Liver (tissue), 9 donors: Measurements from ENCODE around the gene PIGL. TPM values are rescaled to one million over a fixed set of nuclear protein-coding genes. Genes with fewer than 3 reads are reported as not detected.

Experiments used
- DNase-seq: peaks from one replicate; pipeline ENCODE4 v3.0.0-alpha.2; 2017; ENCODE audit warnings: low spot score
- H3K27ac ChIP-seq, 2 donors: one replicate each; pipeline ENCODE4 v1.7.0; 2013; ENCODE audit warnings: inconsistent platforms in 2 of 2, low read length in 2 of 2, control low read depth in 1 of 2, low read depth in 1 of 2, mild to moderate bottlenecking in 1 of 2
- H3K27me3 ChIP-seq, 4 donors: one replicate each; pipeline versions ENCODE4 v1.6.1 to v1.7.0; 2013; ENCODE audit warnings: low read length in 3 of 4, inconsistent platforms in 1 of 4, mild to moderate bottlenecking in 1 of 4, moderate library complexity in 1 of 4; ENCODE audit not compliant: control insufficient read depth in 4 of 4, insufficient read depth in 4 of 4
- H3K36me3 ChIP-seq, 4 donors: one replicate each; pipeline versions ENCODE4 v1.6.1 to v1.7.0; 2013; ENCODE audit warnings: low read length in 3 of 4, mild to moderate bottlenecking in 3 of 4, low read depth in 1 of 4, moderate library complexity in 1 of 4; ENCODE audit not compliant: control insufficient read depth in 4 of 4, insufficient read depth in 3 of 4
- H3K4me1 ChIP-seq, 4 donors: one replicate each; pipeline versions ENCODE4 v1.6.1 to v1.7.0; 2013; ENCODE audit warnings: low read length in 3 of 4, mild to moderate bottlenecking in 3 of 4, moderate library complexity in 1 of 4; ENCODE audit not compliant: control insufficient read depth in 4 of 4, insufficient read depth in 4 of 4
- H3K4me3 ChIP-seq, 3 donors: one replicate each; pipeline versions ENCODE4 v1.6.1 to v1.7.0; 2013; ENCODE audit warnings: low read length in 3 of 3, control low read depth in 1 of 3, low read depth in 1 of 3, mild to moderate bottlenecking in 1 of 3
- H3K9ac ChIP-seq, 2 donors: one replicate each; pipeline ENCODE4 v1.7.0; 2013; ENCODE audit warnings: low read length in 2 of 2, mild to moderate bottlenecking in 2 of 2, moderate library complexity in 2 of 2, control low read depth in 1 of 2, low read depth in 1 of 2
- H3K9me3 ChIP-seq, 4 donors: one replicate each; pipeline versions ENCODE4 v1.6.1 to v1.7.0; 2013; ENCODE audit warnings: low read length in 3 of 4; ENCODE audit not compliant: control insufficient read depth in 4 of 4
- EGR1 ChIP-seq, 2 donors: IDR thresholded peaks; 2 replicates each; pipeline ENCODE4 v1.6.1; 2016 to 2018; ENCODE audit warnings: antibody characterized with exemption in 2 of 2, low read depth in 2 of 2
- FOXA1 ChIP-seq: IDR thresholded peaks from 2 replicates; pipeline ENCODE4 v1.6.1; 2016; ENCODE audit warnings: antibody characterized with exemption
- FOXA2 ChIP-seq: IDR thresholded peaks from 2 replicates; pipeline ENCODE4 v1.6.1; 2016; ENCODE audit warnings: antibody characterized with exemption
- GABPA ChIP-seq, 2 donors: IDR thresholded peaks in 1 of 2; conservative IDR thresholded peaks in 1 of 2; 2 replicates each; pipeline ENCODE4 v1.6.1; 2016; ENCODE audit warnings: antibody characterized with exemption in 2 of 2, mild to moderate bottlenecking in 1 of 2, moderate library complexity in 1 of 2
- HNF4A ChIP-seq, 2 donors: conservative IDR thresholded peaks; 2 replicates each; pipeline ENCODE4 v1.6.1; 2016; ENCODE audit warnings: antibody characterized with exemption in 2 of 2, mild to moderate bottlenecking in 2 of 2
- HNF4G ChIP-seq: IDR thresholded peaks from 2 replicates; pipeline ENCODE4 v1.6.1; 2016; ENCODE audit warnings: antibody characterized with exemption
- JUND ChIP-seq, 2 donors: IDR thresholded peaks; 2 replicates each; pipeline ENCODE4 v1.6.1; 2016; ENCODE audit warnings: antibody characterized with exemption in 2 of 2
- NR2F2 ChIP-seq: IDR thresholded peaks from 2 replicates; pipeline ENCODE4 v1.6.1; 2016; ENCODE audit warnings: antibody characterized with exemption
- RAD21 ChIP-seq, 2 donors: IDR thresholded peaks; 2 replicates each; pipeline ENCODE4 v1.6.1; 2016; ENCODE audit warnings: antibody characterized with exemption in 2 of 2, mild to moderate bottlenecking in 2 of 2
- RXRA ChIP-seq, 2 donors: IDR thresholded peaks; 2 replicates each; pipeline ENCODE4 v1.6.1; 2017 to 2018; ENCODE audit warnings: antibody characterized with exemption in 2 of 2, mild to moderate bottlenecking in 1 of 2
- SP1 ChIP-seq: IDR thresholded peaks from 2 replicates; pipeline ENCODE4 v1.6.1; 2018; ENCODE audit warnings: antibody characterized with exemption, mild to moderate bottlenecking
- TAF1 ChIP-seq: conservative IDR thresholded peaks from 2 replicates; pipeline ENCODE4 v1.6.1; 2016; ENCODE audit warnings: antibody characterized with exemption, mild to moderate bottlenecking
- YY1 ChIP-seq: IDR thresholded peaks from 2 replicates; pipeline ENCODE4 v1.6.1; 2016; ENCODE audit warnings: antibody characterized with exemption, mild to moderate bottlenecking
- WGBS: extraction: QIAGEN DNeasy Blood & Tissue Kit; methylation state at CpG from one replicate; pipeline ENCODE4 v1.1.7; 2013; 5-methylcytosine and 5-hydroxymethylcytosine counted together
- polyA plus RNA-seq, 2 donors: library from polyadenylated mRNA; stranded (reverse) in 1 of 2; unstranded in 1 of 2; fragments of 200-250 nt in 1 of 2; fragments of >200 nt in 1 of 2; fragmentation: Nextera tagmentation in 1 of 2; extraction: Ambion mirVana in 1 of 2; gene quantifications; one replicate each; pipeline versions ENCODE4 v1.2.1 to v1.2.3, GENCODE V29; 2013 to 2015
- total RNA-seq, 2 donors: library from RNA; depleted of rRNA; stranded (reverse); fragments of >200 nt; gene quantifications; one replicate each; pipeline ENCODE4 v1.2.3, GENCODE V29; 2014
- TF ChIP-seq, protein P1 (sequence below): IDR thresholded peaks from 2 replicates; pipeline ENCODE4 v1.6.1; 2016; ENCODE audit warnings: antibody characterized with exemption, mild to moderate bottlenecking
- TF ChIP-seq, protein P2 (sequence below): IDR thresholded peaks from 2 replicates; pipeline ENCODE4 v1.6.1; 2016; ENCODE audit warnings: antibody characterized with exemption
- TF ChIP-seq, protein P3 (sequence below): IDR thresholded peaks from 2 replicates; pipeline ENCODE4 v1.6.1; 2016; ENCODE audit warnings: antibody characterized with exemption
- TF ChIP-seq, protein P4 (sequence below): fragments of 150-350 bp; IDR thresholded peaks from 2 replicates; pipeline ENCODE4 v1.5.1; 2017; ENCODE audit warnings: improper control_type of control experiment, low read depth, low read length; ENCODE audit not compliant: missing input control
- donor health status: healthy.
- donor health status: healthy.
- donor health status: healthy.
- donor health status: healthy.
- donor health status: healthy.

PIGL gene
- total and polyA plus RNA-seq, 4 donors = 6.7 to 34.7 (median 14.7) TPM

DNA sequence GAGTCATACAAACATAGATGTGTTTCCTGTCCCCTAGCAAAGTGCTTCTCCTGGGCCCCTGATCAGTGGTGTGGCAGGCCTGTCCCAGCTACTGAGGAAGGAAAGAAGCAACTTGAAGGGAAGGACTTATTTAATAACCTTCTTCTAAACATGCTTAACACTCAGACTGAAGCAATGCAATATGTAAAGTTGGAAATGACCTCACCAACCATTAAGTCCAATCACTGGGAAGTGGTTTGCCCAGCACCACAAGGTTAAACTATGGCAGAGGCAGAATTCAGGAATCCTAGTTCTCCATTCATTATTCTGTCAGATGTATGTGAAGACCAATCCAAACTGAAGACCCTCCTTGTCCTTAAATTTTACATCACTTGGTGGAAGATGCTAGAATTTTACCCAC is 97.2 kb downstream of the PIGL start:
- no peak for DNase-seq
- no peak overlapping the region for H3K9ac ChIP-seq
- peak overlapping the region; percentile 73 to 93 for H3K27ac ChIP-seq
- H3K4me1 ChIP-seq = peaks cover 0 to 14% (median 10%) of the 10 kb centered on the region in 4 donors
- no peaks in the 10 kb centered on the region for H3K27me3 ChIP-seq
- H3K36me3 ChIP-seq = peaks cover 0 to 2% (median 0%) of the 10 kb centered on the region in 4 donors
- H3K4me3 ChIP-seq = no peak overlapping the region
- TF ChIP-seq GABPA (IDR thresholded peaks at IDR 0.05 in 1 of 2, conservative IDR thresholded peaks at IDR 0.05 in 1 of 2) (no peak), FOXA2 (no peak), EGR1 (IDR thresholded peaks at IDR 0.05; ENCODE audit: low read depth in 2 of 2) (no peak), HNF4G (no peak), RXRA (IDR thresholded peaks at IDR 0.05) (no peak), NR2F2 (no peak), YY1 (no peak), TAF1 (no peak), FOXA1 (no peak), JUND (IDR thresholded peaks at IDR 0.05) (no peak), HNF4A (conservative IDR thresholded peaks at IDR 0.05) (no peak)
- TF ChIP-seq, protein P1, sequence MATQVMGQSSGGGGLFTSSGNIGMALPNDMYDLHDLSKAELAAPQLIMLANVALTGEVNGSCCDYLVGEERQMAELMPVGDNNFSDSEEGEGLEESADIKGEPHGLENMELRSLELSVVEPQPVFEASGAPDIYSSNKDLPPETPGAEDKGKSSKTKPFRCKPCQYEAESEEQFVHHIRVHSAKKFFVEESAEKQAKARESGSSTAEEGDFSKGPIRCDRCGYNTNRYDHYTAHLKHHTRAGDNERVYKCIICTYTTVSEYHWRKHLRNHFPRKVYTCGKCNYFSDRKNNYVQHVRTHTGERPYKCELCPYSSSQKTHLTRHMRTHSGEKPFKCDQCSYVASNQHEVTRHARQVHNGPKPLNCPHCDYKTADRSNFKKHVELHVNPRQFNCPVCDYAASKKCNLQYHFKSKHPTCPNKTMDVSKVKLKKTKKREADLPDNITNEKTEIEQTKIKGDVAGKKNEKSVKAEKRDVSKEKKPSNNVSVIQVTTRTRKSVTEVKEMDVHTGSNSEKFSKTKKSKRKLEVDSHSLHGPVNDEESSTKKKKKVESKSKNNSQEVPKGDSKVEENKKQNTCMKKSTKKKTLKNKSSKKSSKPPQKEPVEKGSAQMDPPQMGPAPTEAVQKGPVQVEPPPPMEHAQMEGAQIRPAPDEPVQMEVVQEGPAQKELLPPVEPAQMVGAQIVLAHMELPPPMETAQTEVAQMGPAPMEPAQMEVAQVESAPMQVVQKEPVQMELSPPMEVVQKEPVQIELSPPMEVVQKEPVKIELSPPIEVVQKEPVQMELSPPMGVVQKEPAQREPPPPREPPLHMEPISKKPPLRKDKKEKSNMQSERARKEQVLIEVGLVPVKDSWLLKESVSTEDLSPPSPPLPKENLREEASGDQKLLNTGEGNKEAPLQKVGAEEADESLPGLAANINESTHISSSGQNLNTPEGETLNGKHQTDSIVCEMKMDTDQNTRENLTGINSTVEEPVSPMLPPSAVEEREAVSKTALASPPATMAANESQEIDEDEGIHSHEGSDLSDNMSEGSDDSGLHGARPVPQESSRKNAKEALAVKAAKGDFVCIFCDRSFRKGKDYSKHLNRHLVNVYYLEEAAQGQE = no peak
- TF ChIP-seq, protein P2, sequence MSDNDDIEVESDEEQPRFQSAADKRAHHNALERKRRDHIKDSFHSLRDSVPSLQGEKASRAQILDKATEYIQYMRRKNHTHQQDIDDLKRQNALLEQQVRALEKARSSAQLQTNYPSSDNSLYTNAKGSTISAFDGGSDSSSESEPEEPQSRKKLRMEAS = no peak
- TF ChIP-seq, protein P3, sequence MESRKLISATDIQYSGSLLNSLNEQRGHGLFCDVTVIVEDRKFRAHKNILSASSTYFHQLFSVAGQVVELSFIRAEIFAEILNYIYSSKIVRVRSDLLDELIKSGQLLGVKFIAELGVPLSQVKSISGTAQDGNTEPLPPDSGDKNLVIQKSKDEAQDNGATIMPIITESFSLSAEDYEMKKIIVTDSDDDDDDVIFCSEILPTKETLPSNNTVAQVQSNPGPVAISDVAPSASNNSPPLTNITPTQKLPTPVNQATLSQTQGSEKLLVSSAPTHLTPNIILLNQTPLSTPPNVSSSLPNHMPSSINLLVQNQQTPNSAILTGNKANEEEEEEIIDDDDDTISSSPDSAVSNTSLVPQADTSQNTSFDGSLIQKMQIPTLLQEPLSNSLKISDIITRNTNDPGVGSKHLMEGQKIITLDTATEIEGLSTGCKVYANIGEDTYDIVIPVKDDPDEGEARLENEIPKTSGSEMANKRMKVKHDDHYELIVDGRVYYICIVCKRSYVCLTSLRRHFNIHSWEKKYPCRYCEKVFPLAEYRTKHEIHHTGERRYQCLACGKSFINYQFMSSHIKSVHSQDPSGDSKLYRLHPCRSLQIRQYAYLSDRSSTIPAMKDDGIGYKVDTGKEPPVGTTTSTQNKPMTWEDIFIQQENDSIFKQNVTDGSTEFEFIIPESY = no peak
- TF ChIP-seq, protein P4, sequence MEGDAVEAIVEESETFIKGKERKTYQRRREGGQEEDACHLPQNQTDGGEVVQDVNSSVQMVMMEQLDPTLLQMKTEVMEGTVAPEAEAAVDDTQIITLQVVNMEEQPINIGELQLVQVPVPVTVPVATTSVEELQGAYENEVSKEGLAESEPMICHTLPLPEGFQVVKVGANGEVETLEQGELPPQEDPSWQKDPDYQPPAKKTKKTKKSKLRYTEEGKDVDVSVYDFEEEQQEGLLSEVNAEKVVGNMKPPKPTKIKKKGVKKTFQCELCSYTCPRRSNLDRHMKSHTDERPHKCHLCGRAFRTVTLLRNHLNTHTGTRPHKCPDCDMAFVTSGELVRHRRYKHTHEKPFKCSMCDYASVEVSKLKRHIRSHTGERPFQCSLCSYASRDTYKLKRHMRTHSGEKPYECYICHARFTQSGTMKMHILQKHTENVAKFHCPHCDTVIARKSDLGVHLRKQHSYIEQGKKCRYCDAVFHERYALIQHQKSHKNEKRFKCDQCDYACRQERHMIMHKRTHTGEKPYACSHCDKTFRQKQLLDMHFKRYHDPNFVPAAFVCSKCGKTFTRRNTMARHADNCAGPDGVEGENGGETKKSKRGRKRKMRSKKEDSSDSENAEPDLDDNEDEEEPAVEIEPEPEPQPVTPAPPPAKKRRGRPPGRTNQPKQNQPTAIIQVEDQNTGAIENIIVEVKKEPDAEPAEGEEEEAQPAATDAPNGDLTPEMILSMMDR = no peak
- no peaks in the 10 kb centered on the region for H3K9me3 ChIP-seq

DNA sequence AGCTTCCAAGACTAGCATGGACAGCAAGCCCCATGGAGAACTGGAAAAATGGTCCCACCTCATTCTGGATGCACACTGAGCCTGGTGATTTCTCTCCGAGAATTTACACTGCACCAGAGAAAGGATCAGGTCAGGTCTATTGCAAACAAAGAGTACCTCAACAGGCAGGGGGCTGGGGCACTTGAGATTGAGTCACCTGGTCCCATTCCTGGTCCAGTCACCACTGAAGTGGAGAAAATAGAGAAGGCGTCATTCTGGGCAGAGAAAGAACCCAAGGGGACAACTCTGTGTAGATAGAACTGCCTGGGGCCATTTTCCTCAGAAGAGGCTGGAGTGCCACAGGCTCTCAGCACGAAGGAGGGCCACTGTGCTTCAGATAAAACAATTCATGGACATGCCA is 97.8 kb downstream of the PIGL start:
- Histone ChIP-seq H3K4me3 (no peak overlapping the region), H3K27me3 (no peaks in the 10 kb centered on the region), H3K9me3 (no peaks in the 10 kb centered on the region), H3K27ac (no peak overlapping the region), H3K4me1 (peaks cover 0 to 14% (median 10%) of the 10 kb centered on the region in 4 donors), H3K36me3 (peaks cover 0 to 2% (median 0%) of the 10 kb centered on the region in 4 donors), H3K9ac (no peak overlapping the region)
- no peak for DNase-seq
- 96% methylated on average over 3 of the region's 3 CpGs for WGBS
- TF ChIP-seq, protein P4 = no peak
- TF ChIP-seq, protein P3 = no peak
- TF ChIP-seq RAD21 (IDR thresholded peaks at IDR 0.05) (no peak), SP1 (no peak), FOXA1 (no peak), HNF4A (conservative IDR thresholded peaks at IDR 0.05) (no peak)
